Thoracic aorta (tissue), 2 donors: ENCODE measurements around the gene ZNF350. TPM values are rescaled to one million over a fixed set of nuclear protein-coding genes. Genes with fewer than 3 reads are reported as not detected.

Source experiments
- ATAC-seq: fragments of 150-250 bp; one replicate; pipeline ENCODE4 v1.8.0; 2017; ENCODE audit warnings: low read depth; ENCODE audit not compliant: insufficient number of reproducible peaks, low FRiP score
- DNase-seq: peaks from one replicate; pipeline ENCODE4 v3.0.0-alpha.2; 2020; ENCODE audit warnings: low spot score
- H3K27ac ChIP-seq, 2 donors: fragments of 200-600 bp; sonication (generic); 1 replicate in 1 of 2; 2 replicates in 1 of 2; pipeline ENCODE4 v1.5.1; 2016; ENCODE audit warnings: mild to moderate bottlenecking in 2 of 2, moderate library complexity in 2 of 2
- H3K27me3 ChIP-seq: fragments of 200-600 bp; sonication (generic); replicated peaks from 2 replicates; pipeline ENCODE4 v1.6.0; 2016; ENCODE audit warnings: mild to moderate bottlenecking; ENCODE audit not compliant: insufficient read depth
- H3K36me3 ChIP-seq: fragments of 200-600 bp; sonication (generic); one replicate; pipeline ENCODE4 v1.5.1; 2016
- H3K4me1 ChIP-seq, 2 donors: fragments of 200-600 bp; sonication (generic); 1 replicate in 1 of 2; 2 replicates in 1 of 2; pipeline versions ENCODE4 v1.5.1 to v1.6.0; 2016; ENCODE audit warnings: low read depth in 2 of 2, mild to moderate bottlenecking in 1 of 2; ENCODE audit not compliant: control insufficient read depth in 1 of 2
- H3K4me3 ChIP-seq: fragments of 200-600 bp; sonication (generic); 2 replicates; pipeline ENCODE4 v1.5.1; 2016; ENCODE audit warnings: mild to moderate bottlenecking
- H3K9me3 ChIP-seq: fragments of 200-600 bp; sonication (generic); 2 replicates; pipeline ENCODE4 v1.5.1; 2016
- total RNA-seq, 2 donors: library from RNA; depleted of rRNA; stranded (reverse); fragments of >200 nt; gene quantifications; one replicate each; pipeline versions ENCODE4 v1.1.0 to v1.2.3, GENCODE V29; 2016
- TF ChIP-seq, protein P1 (sequence below): fragments of 200-600 bp; sonication (generic); IDR thresholded peaks from one replicate; pipeline ENCODE4 v1.5.1; 2019; ENCODE audit warnings: antibody characterized with exemption

The ZNF350 gene
- total RNA-seq, 2 donors from 2014 or later = 7.3 to 15.4 TPM

DNA sequence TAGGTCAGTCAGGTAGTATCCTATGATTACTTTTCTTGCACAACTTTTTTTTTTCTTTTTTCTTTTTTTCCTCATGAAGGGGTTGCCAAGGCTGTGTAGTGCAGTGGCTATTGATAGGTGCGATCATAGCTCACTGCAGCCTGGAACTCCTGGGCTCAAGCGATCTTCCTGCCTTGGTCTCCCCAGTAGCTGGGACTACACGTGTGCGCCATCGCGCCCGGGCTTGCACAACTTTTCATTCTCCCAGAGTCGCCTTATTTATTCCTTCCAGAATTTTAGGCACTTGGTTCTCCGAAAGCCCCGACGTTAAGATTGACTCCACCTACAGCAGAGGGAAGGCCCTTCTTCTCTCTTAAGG, 60.2 kb downstream of the ZNF350 start:
- H3K27me3 ChIP-seq = no peaks in the 10 kb centered on the region
- ATAC-seq (peak; percentile 3), DNase-seq (no peak)
- H3K4me3 ChIP-seq = peak overlapping the region; percentile 90
- TF ChIP-seq, protein P1, sequence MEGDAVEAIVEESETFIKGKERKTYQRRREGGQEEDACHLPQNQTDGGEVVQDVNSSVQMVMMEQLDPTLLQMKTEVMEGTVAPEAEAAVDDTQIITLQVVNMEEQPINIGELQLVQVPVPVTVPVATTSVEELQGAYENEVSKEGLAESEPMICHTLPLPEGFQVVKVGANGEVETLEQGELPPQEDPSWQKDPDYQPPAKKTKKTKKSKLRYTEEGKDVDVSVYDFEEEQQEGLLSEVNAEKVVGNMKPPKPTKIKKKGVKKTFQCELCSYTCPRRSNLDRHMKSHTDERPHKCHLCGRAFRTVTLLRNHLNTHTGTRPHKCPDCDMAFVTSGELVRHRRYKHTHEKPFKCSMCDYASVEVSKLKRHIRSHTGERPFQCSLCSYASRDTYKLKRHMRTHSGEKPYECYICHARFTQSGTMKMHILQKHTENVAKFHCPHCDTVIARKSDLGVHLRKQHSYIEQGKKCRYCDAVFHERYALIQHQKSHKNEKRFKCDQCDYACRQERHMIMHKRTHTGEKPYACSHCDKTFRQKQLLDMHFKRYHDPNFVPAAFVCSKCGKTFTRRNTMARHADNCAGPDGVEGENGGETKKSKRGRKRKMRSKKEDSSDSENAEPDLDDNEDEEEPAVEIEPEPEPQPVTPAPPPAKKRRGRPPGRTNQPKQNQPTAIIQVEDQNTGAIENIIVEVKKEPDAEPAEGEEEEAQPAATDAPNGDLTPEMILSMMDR = no peak
- H3K9me3 ChIP-seq = peaks cover 15% of the 10 kb centered on the region
- H3K27ac ChIP-seq = peak overlapping the region; percentile 75 to 87
- H3K4me1 ChIP-seq = peaks cover 3 to 12% of the 10 kb centered on the region in 2 donors
- H3K36me3 ChIP-seq = peaks cover 10% of the 10 kb centered on the region

DNA sequence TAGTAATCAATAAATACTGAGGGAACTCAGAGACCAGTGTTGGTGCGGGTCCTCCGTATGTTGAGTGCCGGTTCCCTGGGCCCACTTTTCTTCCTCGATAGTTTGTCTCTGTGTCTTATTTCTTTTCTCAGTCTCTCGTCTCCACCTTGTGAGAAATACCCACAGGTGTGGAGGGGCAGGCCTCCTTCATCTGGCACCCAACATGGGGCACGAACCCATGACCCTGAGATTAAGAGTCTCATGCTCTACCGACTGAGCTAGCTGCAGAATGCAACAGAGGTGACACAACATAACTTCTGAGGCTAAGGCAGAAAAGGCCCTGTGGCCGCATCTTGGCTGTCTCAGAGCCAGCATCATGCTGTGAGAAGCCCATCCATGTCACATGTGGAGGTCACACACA, 64.7 kb downstream of the ZNF350 start:
- no peaks in the 10 kb centered on the region for H3K36me3 ChIP-seq
- DNase-seq (no peak), ATAC-seq (no peak)
- no peak overlapping the region for H3K27ac ChIP-seq
- TF ChIP-seq, protein P1 = no peak
- no peaks in the 10 kb centered on the region for H3K4me1 ChIP-seq
- no peak overlapping the region for H3K4me3 ChIP-seq
- peaks cover 38% of the 10 kb centered on the region for H3K9me3 ChIP-seq
- H3K27me3 ChIP-seq = no peaks in the 10 kb centered on the region

DNA sequence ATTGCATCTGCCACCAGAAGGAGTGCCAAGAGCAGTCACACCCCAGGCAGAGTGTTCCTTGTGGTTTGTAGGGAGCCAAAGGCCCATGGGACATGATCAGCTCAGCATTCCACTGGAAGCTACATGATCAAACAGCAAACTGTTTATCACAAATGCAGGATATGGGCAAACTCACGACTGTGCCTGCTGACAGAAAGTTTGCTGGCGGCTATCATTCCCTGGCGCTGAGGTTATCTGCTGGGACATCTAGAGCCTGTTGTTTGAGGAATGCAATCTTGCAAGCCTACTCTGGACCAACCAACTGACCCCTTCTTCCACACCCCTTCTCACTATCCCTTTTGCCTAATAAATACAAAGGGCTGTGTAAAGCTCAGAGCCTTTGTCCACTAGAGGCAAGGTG, 67.0 kb downstream of the ZNF350 start:
- no peak overlapping the region for H3K4me3 ChIP-seq
- no peak overlapping the region for H3K27ac ChIP-seq
- no peaks in the 10 kb centered on the region for H3K36me3 ChIP-seq
- peaks cover 57% of the 10 kb centered on the region for H3K9me3 ChIP-seq
- no peaks in the 10 kb centered on the region for H3K4me1 ChIP-seq
- DNase-seq (no peak), ATAC-seq (no peak)
- TF ChIP-seq, protein P1 = no peak
- no peaks in the 10 kb centered on the region for H3K27me3 ChIP-seq

DNA sequence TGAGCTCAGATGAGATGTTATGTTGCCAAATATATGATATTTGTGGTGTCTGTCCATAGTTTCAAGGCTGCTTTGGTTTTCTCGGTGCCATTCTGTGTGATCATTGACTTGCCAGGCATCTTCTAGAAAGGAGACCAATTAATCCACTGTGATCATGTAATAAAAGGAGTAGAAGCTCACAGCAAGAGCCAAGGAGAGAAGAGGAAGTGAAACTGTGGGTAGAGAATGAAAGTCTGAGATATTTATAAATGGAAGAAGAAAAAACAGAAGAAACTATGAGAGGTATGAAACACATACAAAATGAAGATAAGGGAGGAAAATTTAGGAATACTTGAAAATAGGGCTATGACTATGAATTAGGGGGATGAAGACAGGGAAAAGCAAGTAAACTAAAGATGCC, 70.5 kb downstream of the ZNF350 start:
- ATAC-seq (no peak), DNase-seq (no peak)
- Histone ChIP-seq H3K4me1 (no peaks in the 10 kb centered on the region), H3K4me3 (no peak overlapping the region), H3K27me3 (no peaks in the 10 kb centered on the region), H3K27ac (no peak overlapping the region), H3K36me3 (no peaks in the 10 kb centered on the region), H3K9me3 (peaks cover 51% of the 10 kb centered on the region)
- TF ChIP-seq, protein P1 = no peak

GRCh38 chr19:51915324-51915867, 71.2 kb downstream of the ZNF350 start:
- peaks cover 44% of the 10 kb centered on the region for H3K9me3 ChIP-seq
- H3K27me3 ChIP-seq = no peaks in the 10 kb centered on the region
- H3K4me1 ChIP-seq = no peaks in the 10 kb centered on the region
- no peak for ATAC-seq
- DNase-seq = no peak
- TF ChIP-seq, protein P1 = no peak
- no peak overlapping the region for H3K27ac ChIP-seq
- H3K4me3 ChIP-seq = no peak overlapping the region
- H3K36me3 ChIP-seq = no peaks in the 10 kb centered on the region

Other genes with a start within 250 kb of the ZNF350 start
- gene FPR1, start 235.0 kb downstream of the ZNF350 start, total RNA-seq = 10 to 100 TPM; 30.2 to 39.3 TPM
- 1 to 10 TPM; 2.2 to 5.9 TPM for gene FPR2, start 225.7 kb downstream of the ZNF350 start, total RNA-seq
- 10 to 100 TPM; 11.1 to 18.0 TPM for gene FPR3, start 191.7 kb downstream of the ZNF350 start, total RNA-seq
- 10 to 100 TPM; 14.5 to 30.4 TPM for gene ZNF577, start 98.9 kb downstream of the ZNF350 start, total RNA-seq
- gene ZNF649, start 81.8 kb downstream of the ZNF350 start, total RNA-seq = 10 to 100 TPM in 1 of 2 donors, 1 to 10 TPM in 1; 6.6 to 20.2 TPM
- gene ZNF613, start 59.4 kb downstream of the ZNF350 start, total RNA-seq = 1 to 10 TPM; 2.0 to 2.2 TPM
- gene ZNF615, start 21.4 kb upstream of the ZNF350 start, total RNA-seq = 10 to 100 TPM in 1 of 2 donors, 1 to 10 TPM in 1; 4.7 to 19.8 TPM
- 10 to 100 TPM in 1 of 2 donors, 1 to 10 TPM in 1; 3.9 to 11.6 TPM for gene ZNF614, start 41.5 kb upstream of the ZNF350 start, total RNA-seq
- gene ZNF432, start 62.0 kb upstream of the ZNF350 start, total RNA-seq = 10 to 100 TPM in 1 of 2 donors, 1 to 10 TPM in 1; 8.9 to 30.1 TPM
- 100 to 1,000 TPM in 1 of 2 donors, 10 to 100 TPM in 1; 46.3 to 105 TPM for gene ZNF841, start 108.9 kb upstream of the ZNF350 start, total RNA-seq
- gene ZNF616, start 153.1 kb upstream of the ZNF350 start, total RNA-seq = 1 to 10 TPM; 2.8 to 6.2 TPM
- gene ZNF836, start 184.8 kb upstream of the ZNF350 start, total RNA-seq = 10 to 100 TPM in 1 of 2 donors, 1 to 10 TPM in 1; 8.4 to 29.3 TPM
- 100 to 1,000 TPM; 153 to 252 TPM for gene PPP2R1A, start 203.2 kb upstream of the ZNF350 start, total RNA-seq